Peyer's patch (tissue), 4 donors: ENCODE results near the gene MS4A10. TPM values are rescaled to one million over a fixed set of nuclear protein-coding genes. Genes with fewer than 3 reads are reported as not detected.
A peak's percentile ranks its signal among the peaks of the same experiment; 100 is the strongest.

ENCODE experiments used
- DNase-seq, 3 donors: peaks; one replicate each; pipeline ENCODE4 v3.0.0-alpha.2; 2017 to 2019
- H3K27ac ChIP-seq, 4 donors: fragments of 200-600 bp; sonication (generic); one replicate each; pipeline ENCODE4 v1.5.1; 2016 to 2019
- H3K27me3 ChIP-seq, 2 donors: fragments of 200-600 bp; sonication (generic); one replicate each; pipeline ENCODE4 v1.5.1; 2019
- H3K36me3 ChIP-seq, 3 donors: fragments of 200-600 bp; sonication (generic); one replicate each; pipeline ENCODE4 v1.5.1; 2016 to 2019
- H3K4me1 ChIP-seq, 4 donors: fragments of 200-600 bp; sonication (generic); one replicate each; pipeline ENCODE4 v1.5.1; 2016 to 2019
- H3K4me3 ChIP-seq, 4 donors: fragments of 200-600 bp; sonication (generic); 1 replicate in 3 of 4; 2 replicates in 1 of 4; pipeline ENCODE4 v1.5.1; 2016 to 2019; ENCODE audit warnings: mild to moderate bottlenecking in 1 of 4
- H3K9me3 ChIP-seq, 4 donors: fragments of 200-600 bp; sonication (generic); one replicate each; pipeline ENCODE4 v1.5.1; 2016 to 2019; ENCODE audit warnings: mild to moderate bottlenecking in 1 of 4
- POLR2A ChIP-seq, 2 donors: fragments of 450-650 bp; IDR thresholded peaks; one replicate each; pipeline ENCODE4 v1.5.1; 2017; ENCODE audit warnings: antibody characterized with exemption in 2 of 2, mild to moderate bottlenecking in 2 of 2, moderate library complexity in 2 of 2
- total RNA-seq, 4 donors: library from RNA; depleted of rRNA; stranded (reverse); fragments of >200 nt; gene quantifications; one replicate each; pipeline ENCODE4 v1.1.0, GENCODE V29; 2016
- TF ChIP-seq, protein P1 (sequence below), 6 experiments: fragments of 450-650 bp in 4 of 6; fragments of 200-600 bp in 2 of 6; sonication (generic) in 1 of 6; IDR thresholded peaks; one replicate each; pipeline ENCODE4 v1.5.1; 2017 to 2019; ENCODE audit warnings: antibody characterized with exemption in 6 of 6, mild to moderate bottlenecking in 3 of 6, moderate library complexity in 1 of 6

MS4A10 gene
- total RNA-seq = 100 to 1,000 TPM in 3 of 4 donors, 1 to 10 TPM in 1; 5.0 to 338 (median 221) TPM

GRCh38 chr11:60785136-60785535 lies at the start of gene MS4A10:
TSS of gene MS4A10 (plus strand) at chr11:60785333. CDS start at chr11:60790336, 5,003 bp downstream.
- no peaks in the 10 kb centered on the region for H3K27me3 ChIP-seq
- H3K9me3 ChIP-seq = no peaks in the 10 kb centered on the region
- H3K27ac ChIP-seq = peak within 1 kb of the TSS in 3 of 4 donors; percentile 72 to 92 (median 88)
- peak in 2 of 3 donors; percentile 85 for DNase-seq
- TF ChIP-seq, protein P1, sequence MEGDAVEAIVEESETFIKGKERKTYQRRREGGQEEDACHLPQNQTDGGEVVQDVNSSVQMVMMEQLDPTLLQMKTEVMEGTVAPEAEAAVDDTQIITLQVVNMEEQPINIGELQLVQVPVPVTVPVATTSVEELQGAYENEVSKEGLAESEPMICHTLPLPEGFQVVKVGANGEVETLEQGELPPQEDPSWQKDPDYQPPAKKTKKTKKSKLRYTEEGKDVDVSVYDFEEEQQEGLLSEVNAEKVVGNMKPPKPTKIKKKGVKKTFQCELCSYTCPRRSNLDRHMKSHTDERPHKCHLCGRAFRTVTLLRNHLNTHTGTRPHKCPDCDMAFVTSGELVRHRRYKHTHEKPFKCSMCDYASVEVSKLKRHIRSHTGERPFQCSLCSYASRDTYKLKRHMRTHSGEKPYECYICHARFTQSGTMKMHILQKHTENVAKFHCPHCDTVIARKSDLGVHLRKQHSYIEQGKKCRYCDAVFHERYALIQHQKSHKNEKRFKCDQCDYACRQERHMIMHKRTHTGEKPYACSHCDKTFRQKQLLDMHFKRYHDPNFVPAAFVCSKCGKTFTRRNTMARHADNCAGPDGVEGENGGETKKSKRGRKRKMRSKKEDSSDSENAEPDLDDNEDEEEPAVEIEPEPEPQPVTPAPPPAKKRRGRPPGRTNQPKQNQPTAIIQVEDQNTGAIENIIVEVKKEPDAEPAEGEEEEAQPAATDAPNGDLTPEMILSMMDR (IDR thresholded peaks at IDR 0.05) = peak in 1 of 6 experiments; percentile 11
- TF ChIP-seq POLR2A (IDR thresholded peaks at IDR 0.05) = peak; percentile 87 to 90
- peak within 1 kb of the TSS in 3 of 4 donors; percentile 21 to 58 (median 52) for H3K4me3 ChIP-seq
- no peaks in the 10 kb centered on the region for H3K36me3 ChIP-seq
- H3K4me1 ChIP-seq = peaks cover 0 to 53% (median 2%) of the 10 kb centered on the region in 4 donors

- Histone ChIP-seq H3K4me3 (no peak overlapping the region), H3K4me1 (no peaks in the 10 kb centered on the region), H3K27me3 (no peaks in the 10 kb centered on the region), H3K27ac (no peak overlapping the region), H3K9me3 (no peaks in the 10 kb centered on the region), H3K36me3 (no peaks in the 10 kb centered on the region)
- no peak for DNase-seq
- TF ChIP-seq POLR2A (IDR thresholded peaks at IDR 0.05) = no peak
- TF ChIP-seq, protein P1 (IDR thresholded peaks at IDR 0.05) = no peak
Measured at GRCh38 chr11:60739114-60739513, 46.0 kb upstream of the MS4A10 start.

- H3K27me3 ChIP-seq = no peaks in the 10 kb centered on the region
- DNase-seq = no peak
- H3K36me3 ChIP-seq = no peaks in the 10 kb centered on the region
- H3K9me3 ChIP-seq = no peaks in the 10 kb centered on the region
- H3K4me3 ChIP-seq = no peak overlapping the region
- H3K27ac ChIP-seq = no peak overlapping the region
- no peaks in the 10 kb centered on the region for H3K4me1 ChIP-seq
- no peak for TF ChIP-seq POLR2A (IDR thresholded peaks at IDR 0.05)
- TF ChIP-seq, protein P1 (IDR thresholded peaks at IDR 0.05) = no peak
Measured at GRCh38 chr11:60740573-60740972, 44.6 kb upstream of the MS4A10 start.

- no peak for DNase-seq
- no peaks in the 10 kb centered on the region for H3K36me3 ChIP-seq
- H3K27ac ChIP-seq = no peak overlapping the region
- TF ChIP-seq, protein P1 (IDR thresholded peaks at IDR 0.05) = no peak
- TF ChIP-seq POLR2A (IDR thresholded peaks at IDR 0.05) = no peak
- no peak overlapping the region for H3K4me3 ChIP-seq
- no peaks in the 10 kb centered on the region for H3K9me3 ChIP-seq
- no peaks in the 10 kb centered on the region for H3K4me1 ChIP-seq
- H3K27me3 ChIP-seq = no peaks in the 10 kb centered on the region
Measured at GRCh38 chr11:60741421-60741820, 43.7 kb upstream of the MS4A10 start.

DNA sequence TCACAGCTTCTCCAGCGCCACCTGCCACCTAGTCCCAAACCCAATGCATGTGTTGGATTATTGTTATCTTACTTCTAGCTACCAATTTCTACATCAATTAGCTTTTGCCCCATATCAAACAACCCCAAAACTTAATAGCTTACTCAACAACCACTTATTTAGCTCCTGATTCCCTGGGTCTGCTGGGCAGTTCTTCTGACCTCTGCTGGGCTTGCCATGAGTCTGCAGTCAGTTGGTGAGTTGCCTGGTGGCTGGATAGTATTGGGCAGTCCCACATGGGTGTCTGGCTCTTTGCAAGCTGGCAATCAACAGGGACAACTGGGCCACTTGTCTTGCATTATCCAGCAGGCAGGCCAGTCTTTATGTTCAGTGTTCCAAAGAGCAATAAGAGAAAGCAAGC lies 42.1 kb upstream of the MS4A10 start:
- Histone ChIP-seq H3K36me3 (no peaks in the 10 kb centered on the region), H3K4me1 (no peaks in the 10 kb centered on the region), H3K27ac (no peak overlapping the region), H3K9me3 (no peaks in the 10 kb centered on the region), H3K27me3 (no peaks in the 10 kb centered on the region), H3K4me3 (no peak overlapping the region)
- DNase-seq = no peak
- no peak for TF ChIP-seq POLR2A (IDR thresholded peaks at IDR 0.05)
- TF ChIP-seq, protein P1 (IDR thresholded peaks at IDR 0.05) = peak in 3 of 6 experiments; percentile 35 to 52 (median 45)

- Histone ChIP-seq H3K36me3 (no peaks in the 10 kb centered on the region), H3K9me3 (no peaks in the 10 kb centered on the region), H3K4me3 (no peak overlapping the region), H3K27ac (no peak overlapping the region), H3K27me3 (no peaks in the 10 kb centered on the region), H3K4me1 (no peaks in the 10 kb centered on the region)
- TF ChIP-seq, protein P1 (IDR thresholded peaks at IDR 0.05) = no peak
- TF ChIP-seq POLR2A (IDR thresholded peaks at IDR 0.05) = no peak
- no peak for DNase-seq
Measured at GRCh38 chr11:60744114-60744513, 41.0 kb upstream of the MS4A10 start.
